ENCODE results near the gene COASY.
"Not testable (repeated sequence)": the region's sequence is repeated elsewhere in the genome, so short reads cannot be mapped to it uniquely, and the experiment has no call there.

The COASY gene

GRCh38 chr17:42537826-42538451 lies 24.0 kb upstream of the COASY start:
- ATAC-seq (replicated peaks) (no peak), DNase-seq (no peak)
- Mint-ChIP-seq H3K27ac (peak overlapping the region; percentile 39), H3K36me3 (peaks cover 28 to 32% of the 10 kb centered on the region in 2 donors), H3K9me3 (no peaks in the 10 kb centered on the region), H3K27me3 (no peaks in the 10 kb centered on the region), H3K4me1 (peaks cover 17 to 36% of the 10 kb centered on the region in 2 donors), H3K4me3 (peak overlapping the region; percentile 96 to 98)

- H3K27me3 Mint-ChIP-seq: no peaks in the 10 kb centered on the region
- H3K27ac Mint-ChIP-seq: no peak overlapping the region
- no peak overlapping the region for H3K4me3 Mint-ChIP-seq
Observed at GRCh38 chr17:42538482-42538881, 23.5 kb upstream of the COASY start.

GRCh38 chr17:42540558-42540957 lies 21.4 kb upstream of the COASY start:
- DNase-seq; H3K27ac Mint-ChIP-seq; H3K27me3 Mint-ChIP-seq; ATAC-seq (replicated peaks); H3K9me3 Mint-ChIP-seq; H3K4me3 Mint-ChIP-seq: not testable (repeated sequence)
- peaks cover 13 to 40% of the 10 kb centered on the region in 2 donors for H3K4me1 Mint-ChIP-seq
- H3K36me3 Mint-ChIP-seq: peaks cover 35 to 47% of the 10 kb centered on the region in 2 donors

More at GRCh38 chr17:42538482-42538881, 23.5 kb upstream of the COASY start:
- ATAC-seq (replicated peaks) (no peak), DNase-seq (no peak)
- H3K36me3 Mint-ChIP-seq: peaks cover 32 to 37% of the 10 kb centered on the region in 2 donors
- peaks cover 17 to 36% of the 10 kb centered on the region in 2 donors for H3K4me1 Mint-ChIP-seq
- H3K9me3 Mint-ChIP-seq: no peaks in the 10 kb centered on the region

GRCh38 chr17:42541041-42541833 lies 20.7 kb upstream of the COASY start:
- Mint-ChIP-seq H3K9me3 (no peaks in the 10 kb centered on the region), H3K4me3 (no peak overlapping the region), H3K4me1 (peaks cover 10 to 35% of the 10 kb centered on the region in 2 donors), H3K36me3 (peaks cover 35 to 47% of the 10 kb centered on the region in 2 donors), H3K27me3 (no peaks in the 10 kb centered on the region), H3K27ac (peak overlapping the region; percentile 61)
- DNase-seq: no peak
- ATAC-seq (replicated peaks): no peak

GRCh38 chr17:42543190-42544079 lies 18.5 kb upstream of the COASY start:
- H3K4me3 Mint-ChIP-seq: no peak overlapping the region
- DNase-seq: no peak
- H3K27me3 Mint-ChIP-seq: no peaks in the 10 kb centered on the region
- H3K27ac Mint-ChIP-seq: no peak overlapping the region
- H3K4me1 Mint-ChIP-seq: peaks cover 3 to 27% of the 10 kb centered on the region in 2 donors
- H3K36me3 Mint-ChIP-seq: peaks cover 25 to 35% of the 10 kb centered on the region in 2 donors
- ATAC-seq (replicated peaks): no peak
- H3K9me3 Mint-ChIP-seq: no peaks in the 10 kb centered on the region

- ATAC-seq (replicated peaks) (no peak), DNase-seq (no peak)
- Mint-ChIP-seq H3K4me3 (no peak overlapping the region), H3K36me3 (peaks cover 16 to 28% of the 10 kb centered on the region in 2 donors), H3K4me1 (peaks cover 6 to 29% of the 10 kb centered on the region in 2 donors), H3K9me3 (no peaks in the 10 kb centered on the region), H3K27ac (peak overlapping the region; percentile 14), H3K27me3 (no peaks in the 10 kb centered on the region)
Observed at GRCh38 chr17:42544874-42545283, 17.1 kb upstream of the COASY start.

- Mint-ChIP-seq H3K27ac (peak overlapping the region; percentile 65), H3K4me1 (peaks cover 8 to 33% of the 10 kb centered on the region in 2 donors), H3K36me3 (peaks cover 10 to 26% of the 10 kb centered on the region in 2 donors)
- not testable (repeated sequence) for H3K27me3 Mint-ChIP-seq; H3K4me3 Mint-ChIP-seq; H3K9me3 Mint-ChIP-seq; ATAC-seq (replicated peaks); DNase-seq
Observed at GRCh38 chr17:42545755-42546505, 16.0 kb upstream of the COASY start.

- peaks cover 10 to 26% of the 10 kb centered on the region in 2 donors for H3K36me3 Mint-ChIP-seq
- DNase-seq: no peak
- no peak for ATAC-seq (replicated peaks)
- H3K4me1 Mint-ChIP-seq: peaks cover 8 to 35% of the 10 kb centered on the region in 2 donors
- H3K9me3 Mint-ChIP-seq: no peaks in the 10 kb centered on the region
- peak overlapping the region; percentile 85 for H3K27ac Mint-ChIP-seq
- H3K27me3 Mint-ChIP-seq: no peaks in the 10 kb centered on the region
- peak overlapping the region; percentile 36 to 69 for H3K4me3 Mint-ChIP-seq
Observed at GRCh38 chr17:42547001-42547461, 14.9 kb upstream of the COASY start.

- Mint-ChIP-seq H3K27me3 (no peaks in the 10 kb centered on the region), H3K27ac (no peak overlapping the region), H3K36me3 (peaks cover 11 to 30% of the 10 kb centered on the region in 2 donors), H3K9me3 (no peaks in the 10 kb centered on the region), H3K4me1 (peaks cover 11 to 36% of the 10 kb centered on the region in 2 donors), H3K4me3 (peak overlapping the region; percentile 50 to 76)
- ATAC-seq (replicated peaks) (no peak), DNase-seq (no peak)
Observed at GRCh38 chr17:42547698-42548069, 14.3 kb upstream of the COASY start.

- Mint-ChIP-seq H3K36me3 (peaks cover 6 to 28% of the 10 kb centered on the region in 2 donors), H3K27me3 (no peaks in the 10 kb centered on the region), H3K9me3 (no peaks in the 10 kb centered on the region), H3K4me1 (peaks cover 11 to 42% of the 10 kb centered on the region in 2 donors), H3K27ac (no peak overlapping the region), H3K4me3 (peak overlapping the region; percentile 59 to 76)
- peak; percentile 81 for DNase-seq
- peak; percentile 90 to 94 for ATAC-seq (replicated peaks)
Observed at GRCh38 chr17:42548070-42548837, 13.7 kb upstream of the COASY start.

- Mint-ChIP-seq H3K4me3 (peak overlapping the region; percentile 66 to 76), H3K27me3 (no peaks in the 10 kb centered on the region), H3K27ac (no peak overlapping the region), H3K36me3 (peaks cover 5 to 29% of the 10 kb centered on the region in 2 donors), H3K9me3 (no peaks in the 10 kb centered on the region), H3K4me1 (peaks cover 16 to 51% of the 10 kb centered on the region in 2 donors)
- ATAC-seq (replicated peaks) (no peak), DNase-seq (no peak)
Observed at GRCh38 chr17:42548993-42549755, 12.8 kb upstream of the COASY start.

- H3K27me3 Mint-ChIP-seq; ATAC-seq (replicated peaks); H3K9me3 Mint-ChIP-seq; DNase-seq: not testable (repeated sequence)
- H3K27ac Mint-ChIP-seq: peak within 1 kb of the TSS; percentile 92
- H3K36me3 Mint-ChIP-seq: peaks cover 2 to 25% of the 10 kb centered on the region in 2 donors
- H3K4me1 Mint-ChIP-seq: peaks cover 27 to 51% of the 10 kb centered on the region in 2 donors
- H3K4me3 Mint-ChIP-seq: peak within 1 kb of the TSS; percentile 93 to 99
Observed at GRCh38 chr17:42552736-42553135, 9.2 kb upstream of the COASY start, which contains the start of gene HSD17B1. HSD17B1 (plus strand) TSS chr17:42552923; CDS start chr17:42552934, 11 bp downstream.

Measured in stimulated activated naive B cell treated with anti-CD40 and anti-IgM and Interleukin-4, amounts not matched to agents 10 μg/mL and 1 μg/mL and 100 μg/mL, for 72 hours (primary cell).